ENCODE results near the gene CD40.
A peak's percentile ranks its signal among the peaks of the same experiment; 100 is the strongest.

Gene CD40

GRCh38 chr20:46139266-46139889, 21.3 kb downstream of the CD40 start:
- H3K27ac ChIP-seq, result peak overlapping the region in 10 of 21 experiments; percentile 23 to 88 (median 58)
- H3K4me3 ChIP-seq, result no peak overlapping the region

GRCh38 chr20:46139908-46140482, 21.9 kb downstream of the CD40 start:
- peak overlapping the region in 5 of 21 experiments; percentile 58 to 88 (median 70) for H3K27ac ChIP-seq
- no peak overlapping the region for H3K4me3 ChIP-seq

DNA sequence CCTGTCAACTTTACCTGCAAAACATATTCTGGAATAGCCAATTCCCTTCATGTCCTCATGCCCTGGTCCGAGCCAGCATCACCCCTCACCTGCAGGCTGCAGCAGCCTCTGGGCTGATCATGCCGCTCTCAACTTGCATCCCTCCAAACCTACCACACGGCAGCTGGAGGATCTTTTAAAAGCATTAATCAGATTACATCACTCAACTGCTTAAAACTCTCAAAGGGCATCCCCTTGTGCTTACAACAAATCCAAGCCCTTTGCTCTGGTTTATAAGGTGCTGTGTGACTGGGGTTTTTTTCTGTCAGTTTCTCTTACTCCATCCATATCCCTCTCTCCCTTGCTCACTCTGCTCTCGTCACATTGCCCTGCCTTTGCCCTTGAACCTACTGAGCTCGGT, 24.0 kb downstream of the CD40 start:
- no peak overlapping the region for H3K27ac ChIP-seq

GRCh38 chr20:46144432-46145025, 26.4 kb downstream of the CD40 start:
- Histone ChIP-seq H3K27ac (no peak overlapping the region), H3K4me3 (no peak overlapping the region)

More for the DNA sequence above, 24.0 kb downstream of the CD40 start:
- H3K4me3 ChIP-seq, result no peak overlapping the region

GRCh38 chr20:46145713-46146112, 27.6 kb downstream of the CD40 start:
- no peak overlapping the region for H3K27ac ChIP-seq
- no peak overlapping the region for H3K4me3 ChIP-seq

DNA sequence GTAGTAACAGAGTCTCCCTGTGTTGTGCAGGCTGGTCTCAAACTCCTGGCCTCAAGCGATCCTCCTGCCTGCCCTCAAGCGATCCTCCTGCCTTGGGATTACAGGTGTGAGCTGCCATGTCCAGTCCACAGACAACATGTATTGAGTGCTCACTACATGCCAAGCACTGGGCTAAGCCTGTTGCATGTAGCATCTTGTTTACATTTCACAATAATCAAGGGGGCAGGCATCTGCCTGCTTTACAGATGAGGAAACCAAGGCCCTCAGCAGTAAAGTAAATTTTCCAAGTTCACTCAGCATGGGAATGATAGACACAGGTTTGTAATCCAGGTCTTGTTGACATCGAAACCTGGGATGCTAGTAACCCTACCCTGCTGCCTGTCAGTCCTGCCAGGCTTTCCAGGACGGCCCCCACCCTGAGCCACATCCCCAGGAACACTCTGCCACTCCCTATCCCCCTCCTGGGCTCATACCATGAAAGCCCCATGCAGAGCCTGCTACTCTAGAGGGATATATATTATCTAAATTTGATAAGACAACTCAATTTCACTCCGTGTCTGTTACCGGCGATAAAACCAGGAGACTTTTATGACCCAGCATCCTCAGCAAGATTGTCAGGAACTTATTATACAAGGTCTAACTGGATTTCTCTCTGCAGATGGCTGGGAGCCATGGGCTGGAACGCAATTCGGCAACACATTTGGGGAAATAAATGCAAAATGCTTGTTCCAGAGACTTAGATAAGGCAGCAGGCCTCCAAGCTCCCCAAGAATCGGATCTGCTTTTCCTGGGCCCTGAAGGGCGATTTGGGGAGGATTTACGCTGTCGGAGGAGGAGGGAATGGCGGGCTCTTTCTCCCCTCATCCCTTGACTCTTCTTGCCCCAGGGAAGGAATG, 30.4 kb downstream of the CD40 start:
- H3K4me3 ChIP-seq, result no peak overlapping the region
- no peak overlapping the region for H3K27ac ChIP-seq

- Histone ChIP-seq H3K4me3 (no peak overlapping the region), H3K27ac (no peak overlapping the region)
Observed at GRCh38 chr20:46150943-46151342, 32.8 kb downstream of the CD40 start.

DNA sequence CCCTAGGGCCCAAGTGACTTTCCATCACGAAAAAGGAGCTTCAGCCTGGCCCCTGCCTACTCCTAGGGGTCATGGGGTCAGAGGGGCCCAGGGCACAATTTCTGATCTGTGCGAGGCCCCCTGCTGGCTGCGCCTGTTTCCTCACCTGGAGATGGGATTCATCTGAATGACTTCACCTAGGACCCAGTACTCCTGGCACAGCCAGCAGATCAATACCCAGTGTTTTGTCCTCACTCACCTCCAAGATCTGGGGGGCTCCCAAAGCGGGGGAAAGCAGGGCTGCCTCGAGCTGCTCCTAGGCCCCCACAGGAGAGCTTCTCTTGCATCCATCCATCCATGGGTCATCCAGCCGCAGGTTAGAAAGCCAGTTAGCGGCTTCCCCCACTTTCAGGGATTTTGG, 33.8 kb downstream of the CD40 start:
- no peak overlapping the region for H3K27ac ChIP-seq
- H3K4me3 ChIP-seq, result no peak overlapping the region

DNA sequence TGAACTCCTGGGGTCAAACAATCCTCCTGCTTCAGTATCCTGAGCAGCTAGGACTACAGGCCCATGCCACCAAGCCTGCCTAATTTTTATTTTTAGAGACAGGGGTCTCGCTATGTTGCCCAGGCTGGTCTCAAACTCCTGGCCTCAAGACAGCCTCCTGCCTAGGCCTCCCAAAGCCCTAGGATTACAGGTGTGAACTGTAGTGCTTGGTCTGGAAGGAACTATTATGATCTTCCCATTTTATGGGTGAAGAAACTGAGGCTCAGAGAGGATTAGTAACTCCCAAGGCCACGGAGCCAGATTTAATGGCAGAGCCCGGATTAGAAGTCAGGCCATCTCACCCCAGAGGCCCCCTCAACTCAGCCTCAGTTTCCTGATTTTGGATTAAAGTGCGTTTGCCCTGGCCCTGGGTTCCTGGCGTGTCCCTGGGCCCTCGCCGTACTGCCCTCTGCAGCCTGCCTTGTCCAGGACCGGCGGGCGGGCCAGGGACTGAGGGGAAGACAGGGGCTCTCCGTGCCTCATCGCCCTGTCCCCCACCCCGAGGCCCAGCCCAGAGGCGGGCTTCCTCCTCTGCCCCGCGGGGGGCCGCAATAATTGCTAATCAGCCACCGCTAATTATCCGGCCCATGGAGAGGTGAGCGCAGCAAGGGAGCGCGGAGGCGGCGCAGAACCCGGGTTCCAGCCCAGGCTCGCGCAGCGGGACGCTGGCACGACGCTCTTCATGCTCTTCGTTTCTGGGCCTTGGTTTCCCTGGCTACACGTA, 34.9 kb downstream of the CD40 start:
- Histone ChIP-seq H3K27ac (no peak overlapping the region), H3K4me3 (no peak overlapping the region)

- Histone ChIP-seq H3K27ac (no peak overlapping the region), H3K4me3 (no peak overlapping the region)
Observed at GRCh38 chr20:46154305-46154704, 36.2 kb downstream of the CD40 start.

DNA sequence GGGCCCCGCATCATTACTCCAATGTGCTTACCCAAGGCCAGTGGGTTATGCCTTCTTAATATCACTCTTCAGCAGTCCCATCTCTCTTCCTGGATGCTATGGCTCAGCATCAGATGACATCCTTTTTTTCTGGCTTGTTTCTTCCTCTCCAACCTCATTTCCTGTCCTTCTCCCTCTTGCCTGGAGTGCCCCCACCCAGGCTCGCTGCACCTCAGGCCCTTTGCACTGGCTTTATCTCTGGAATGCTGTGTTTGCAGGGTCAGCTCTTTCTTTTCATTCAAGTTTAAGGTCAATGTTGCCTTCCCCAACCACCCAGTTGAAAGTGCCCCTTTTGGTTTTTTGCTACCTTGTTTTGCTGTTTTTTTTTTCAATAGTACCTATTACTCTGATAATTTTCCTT, 36.7 kb downstream of the CD40 start:
- no peak overlapping the region for H3K27ac ChIP-seq
- no peak overlapping the region for H3K4me3 ChIP-seq

DNA sequence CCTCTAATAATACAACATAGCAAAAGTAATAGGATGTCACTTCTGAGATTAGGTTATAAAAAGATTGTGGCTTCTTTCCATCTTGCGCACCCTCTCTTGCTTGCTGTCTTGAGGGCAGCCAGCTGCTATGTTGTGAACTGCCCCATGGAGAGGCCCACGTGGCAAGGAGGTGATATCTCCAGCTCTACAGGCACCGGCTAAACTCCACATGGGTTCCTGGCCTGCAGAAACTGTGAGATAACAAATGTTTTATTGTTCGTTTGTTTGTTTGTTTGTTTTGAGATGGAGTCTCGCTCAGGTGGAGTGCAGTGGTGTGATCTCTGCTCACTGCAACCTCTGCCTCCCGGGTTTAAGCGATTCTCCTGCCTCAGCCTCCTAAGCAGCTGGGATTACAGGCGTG, 38.0 kb downstream of the CD40 start:
- Histone ChIP-seq H3K27ac (no peak overlapping the region), H3K4me3 (no peak overlapping the region)

DNA sequence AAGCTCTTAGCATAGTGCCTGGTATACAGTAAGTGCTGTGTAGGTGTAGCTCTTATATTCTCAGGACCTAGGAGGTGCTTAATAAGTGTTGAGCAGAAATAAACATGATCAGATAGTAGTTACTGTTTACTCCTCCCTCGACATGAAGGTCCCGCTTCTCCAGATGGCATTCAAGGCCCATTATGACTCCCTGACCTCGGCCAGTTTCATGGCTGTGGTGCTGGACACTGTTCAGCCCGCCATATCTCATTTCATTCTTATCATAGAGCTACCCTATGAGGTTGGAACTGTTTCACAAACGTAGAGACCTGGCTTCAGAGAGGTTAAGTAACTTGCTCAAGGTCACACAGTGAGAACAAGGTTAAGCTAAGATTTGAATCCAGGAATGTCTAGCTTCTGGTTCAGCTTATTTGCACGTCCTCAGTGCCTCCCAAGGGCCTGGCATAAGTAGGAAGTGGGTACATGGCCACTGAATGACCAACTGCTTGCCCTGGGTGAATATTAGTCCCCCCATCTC, 39.0 kb downstream of the CD40 start:
- no peak overlapping the region for H3K27ac ChIP-seq
- no peak overlapping the region for H3K4me3 ChIP-seq

DNA sequence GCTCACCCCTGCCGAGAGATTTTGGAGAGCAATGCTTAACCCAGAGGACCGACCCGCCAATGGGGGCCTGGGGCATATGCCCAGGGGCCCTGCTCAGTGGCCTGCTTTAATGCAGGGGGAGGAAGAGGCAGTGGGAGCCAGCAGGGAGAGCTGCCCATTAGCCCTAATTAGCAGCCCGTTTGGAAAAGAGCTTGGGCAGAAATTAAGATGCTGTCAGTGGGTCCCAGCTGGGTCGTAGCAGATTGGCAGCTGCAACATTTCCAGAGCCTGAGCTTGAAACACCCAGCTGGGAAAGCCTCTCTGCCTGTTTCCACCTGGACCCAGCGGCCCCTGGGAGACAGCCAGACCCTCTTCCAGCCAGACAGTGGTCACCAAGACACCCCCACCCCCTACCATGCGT, 39.5 kb downstream of the CD40 start:
- Histone ChIP-seq H3K27ac (no peak overlapping the region), H3K4me3 (no peak overlapping the region)

DNA sequence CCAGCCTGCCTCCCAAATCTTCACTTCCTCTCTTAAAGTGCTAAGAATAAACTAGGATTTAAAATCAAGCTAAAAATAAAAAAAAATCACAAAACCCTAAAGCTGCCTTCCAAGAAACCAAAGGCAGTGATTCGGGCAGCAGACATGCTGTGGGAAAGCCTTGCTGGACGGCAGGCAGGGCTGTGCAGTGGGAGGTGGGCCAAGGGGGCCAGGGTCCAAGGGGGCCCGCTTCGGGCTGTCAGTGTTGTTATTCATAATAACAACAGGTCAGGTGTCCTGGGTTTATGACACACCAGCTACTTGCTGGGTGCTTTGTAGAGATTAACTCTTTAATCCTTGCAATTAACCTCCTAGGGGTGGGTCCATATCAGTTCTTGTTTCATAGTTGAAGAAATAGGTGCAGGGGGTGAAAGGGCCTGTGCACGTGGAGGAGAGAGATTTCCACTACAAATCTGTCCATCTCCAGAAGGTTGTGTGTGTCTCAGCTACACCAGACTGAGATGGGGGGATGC, 40.4 kb downstream of the CD40 start:
- Histone ChIP-seq H3K4me3 (no peak overlapping the region), H3K27ac (no peak overlapping the region)

GRCh38 chr20:46159101-46159897, 41.2 kb downstream of the CD40 start:
- no peak overlapping the region for H3K4me3 ChIP-seq
- H3K27ac ChIP-seq, result no peak overlapping the region

DNA sequence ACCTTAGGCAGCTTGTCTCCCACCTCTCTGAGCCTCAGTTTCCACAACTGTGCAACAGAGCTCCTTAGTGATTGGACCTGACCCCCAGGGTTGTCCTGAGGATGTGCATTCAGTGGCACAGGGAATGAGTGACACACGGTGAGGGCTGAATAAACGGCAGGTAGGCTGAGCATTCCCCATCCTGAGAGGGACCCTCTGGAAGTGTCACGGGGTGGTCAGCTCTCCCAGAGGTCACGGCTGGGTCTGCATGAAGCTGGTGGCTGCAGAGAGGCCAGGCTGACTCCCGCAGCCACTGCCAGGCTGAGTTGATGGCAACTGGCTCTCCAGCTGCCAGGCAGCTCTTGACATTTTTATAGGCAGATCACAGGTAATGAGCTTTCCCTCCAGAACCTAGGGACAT, 42.5 kb downstream of the CD40 start:
- H3K27ac ChIP-seq, result no peak overlapping the region
- no peak overlapping the region for H3K4me3 ChIP-seq

GRCh38 chr20:46161921-46162320, 43.8 kb downstream of the CD40 start:
- H3K4me3 ChIP-seq, result no peak overlapping the region
- H3K27ac ChIP-seq, result no peak overlapping the region

DNA sequence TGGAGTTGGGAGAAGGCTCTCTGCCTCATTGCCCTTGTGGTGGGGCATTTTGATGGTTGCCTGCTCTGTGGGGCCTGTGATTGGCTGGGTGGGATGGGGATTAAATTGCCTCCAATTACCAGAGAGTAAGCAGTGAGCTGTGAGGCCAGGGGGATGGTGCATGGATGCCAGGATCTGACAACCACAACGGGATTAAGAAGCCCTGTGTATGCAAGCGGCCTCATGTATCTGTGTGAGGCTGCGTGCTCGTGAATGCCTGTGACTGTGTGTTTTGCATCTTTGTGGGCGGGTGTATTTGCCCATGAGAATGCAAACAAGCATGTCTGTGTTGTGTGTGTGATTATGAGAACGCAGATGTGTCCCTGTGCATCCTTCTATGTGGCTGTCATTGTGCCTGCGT, 46.1 kb downstream of the CD40 start:
- H3K4me3 ChIP-seq, result no peak overlapping the region
- H3K27ac ChIP-seq, result no peak overlapping the region

All from skin epidermis (tissue), 12 donors.